HCT116 (cell line): Measurements from ENCODE around the gene MAPK7. TPM values are rescaled to one million over a fixed set of nuclear protein-coding genes. Genes with fewer than 3 reads are reported as not detected.

Experiments used
- ATAC-seq: fragments of 200-7000 bp; cut with Tn5 transposase; 2 replicates; pipeline ENCODE4 v1.9.1; 2020; ENCODE audit warnings: mild to moderate bottlenecking, moderate library complexity
- BruUV-seq: library from RNA; stranded (reverse); fragments of 400-500 nt; replicated peaks from 2 replicates; lab custom pipeline; 2021; lab: Mats Ljungman, UMichigan
- CTCF ChIA-PET: fragments of 300-600 bp; sonication (Branson Sonifier 250); formaldehyde crosslinking; loops from one replicate; lab custom pipeline; 2021; ENCODE audit warnings: antibody characterized with exemption; lab: Charles Lee
- POLR2A ChIA-PET: fragments of 300-600, 350-600 bp; sonication (Branson Sonifier 250); formaldehyde crosslinking; loops from one replicate; lab custom pipeline; 2021; ENCODE audit warnings: antibody characterized with exemption; lab: Charles Lee
- RAD21 ChIA-PET, 2 experiments: fragments of 300-600 bp; sonication (Branson Sonifier 250); formaldehyde crosslinking; loops; one replicate each; lab custom pipeline; 2023; ENCODE audit warnings: low total read pairs in 2 of 2; ENCODE audit not compliant: uncharacterized antibody in 2 of 2, unreplicated experiment in 2 of 2, low non-redundant PET in 1 of 2; lab: Charles Lee
- DNase-seq: peaks from one replicate; pipeline ENCODE4 v3.0.0-alpha.2; 2010; ENCODE audit warnings: low read depth, low spot score
- H2AFZ ChIP-seq: fragments of 200-600 bp; shearing (Covaris generic), sonication (generic); 2 replicates; pipeline ENCODE4 v1.6.1; 2017; ENCODE audit warnings: low read depth, mixed run types, mixed read lengths, antibody characterized with exemption, low read length; ENCODE audit not compliant: poor library complexity, severe bottlenecking
- H3K27ac ChIP-seq: 2 replicates; pipeline ENCODE4 v1.5.1; 2012; ENCODE audit warnings: low read depth, low read length
- H3K27me3 ChIP-seq: fragments of 200-600 bp; sonication (generic); 2 replicates; pipeline ENCODE4 v1.6.1; 2016; ENCODE audit warnings: mixed run types, low read length, mixed read lengths; ENCODE audit not compliant: insufficient read depth
- H3K36me3 ChIP-seq, 2 experiments: fragments of 200-500 bp in 1 of 2; fragments of 200-600 bp in 1 of 2; sonication (Bioruptor generic) in 1 of 2; sonication (generic) in 1 of 2; 2 replicates each; pipeline versions ENCODE4 v1.5.1 to v1.6.1; 2014 to 2016; ENCODE audit warnings: low read length in 2 of 2, inconsistent platforms in 1 of 2, mixed read lengths in 1 of 2, mixed run types in 1 of 2; ENCODE audit not compliant: insufficient read depth in 2 of 2, control insufficient read depth in 1 of 2
- H3K4me1 ChIP-seq, 2 experiments: fragments of 200-600 bp in 1 of 2; sonication (generic) in 1 of 2; 2 replicates each; pipeline versions ENCODE4 v1.5.1 to v1.6.1; 2012 to 2017; ENCODE audit warnings: low read length in 2 of 2, inconsistent platforms in 1 of 2, mild to moderate bottlenecking in 1 of 2, mixed read lengths in 1 of 2, mixed run types in 1 of 2, moderate library complexity in 1 of 2; ENCODE audit not compliant: insufficient read depth in 2 of 2, control insufficient read depth in 1 of 2
- H3K4me2 ChIP-seq: fragments of 200-600 bp; sonication (generic); 2 replicates; pipeline ENCODE4 v1.6.1; 2017; ENCODE audit warnings: mixed run types, low read length, mixed read lengths
- H3K4me3 ChIP-seq, 2 experiments: fragments of 200-600 bp in 1 of 2; sonication (generic) in 1 of 2; replicated peaks in 1 of 2; 2 replicates each; pipeline ENCODE4 v1.5.1; 2011 to 2016; ENCODE audit warnings: low read length in 2 of 2, control low read depth in 1 of 2, low read depth in 1 of 2, mild to moderate bottlenecking in 1 of 2, mixed read lengths in 1 of 2, mixed run types in 1 of 2
- H3K79me2 ChIP-seq: fragments of 200-600 bp; sonication (generic); 2 replicates; pipeline ENCODE4 v1.6.1; 2017; ENCODE audit warnings: mild to moderate bottlenecking, mixed run types, low read length, moderate library complexity, mixed read lengths; ENCODE audit not compliant: insufficient read depth
- H3K9ac ChIP-seq: fragments of 200-600 bp; sonication (generic); 2 replicates; pipeline ENCODE4 v1.6.1; 2016; ENCODE audit warnings: low read length, mixed read lengths
- H3K9me2 ChIP-seq: fragments of 200-600 bp; sonication (generic), shearing (Covaris generic); 2 replicates; pipeline ENCODE4 v1.6.1; 2017; ENCODE audit warnings: mixed run types, mild to moderate bottlenecking, moderate library complexity; ENCODE audit not compliant: insufficient read depth
- H3K9me3 ChIP-seq, 2 experiments: fragments of 200-500 bp in 1 of 2; fragments of 200-600 bp in 1 of 2; sonication (Bioruptor generic) in 1 of 2; sonication (generic) in 1 of 2; 2 replicates each; pipeline ENCODE4 v1.6.1; 2014 to 2017; ENCODE audit warnings: low read length in 2 of 2, mixed read lengths in 2 of 2, inconsistent platforms in 1 of 2, low read depth in 1 of 2, mild to moderate bottlenecking in 1 of 2, mixed run types in 1 of 2, moderate library complexity in 1 of 2; ENCODE audit not compliant: control insufficient read depth in 1 of 2, insufficient read depth in 1 of 2
- H4K20me1 ChIP-seq: fragments of 200-600 bp; sonication (generic), shearing (Covaris generic); 2 replicates; pipeline ENCODE4 v1.6.1; 2017; ENCODE audit warnings: mixed run types, mild to moderate bottlenecking, moderate library complexity; ENCODE audit not compliant: insufficient read depth
- ATF3 ChIP-seq: IDR thresholded peaks from 2 replicates; pipeline ENCODE4 v1.6.1; 2012
- CBX3 ChIP-seq: IDR thresholded peaks from 2 replicates; pipeline ENCODE4 v1.6.1; 2012; ENCODE audit warnings: low read depth
- CEBPB ChIP-seq: IDR thresholded peaks from 2 replicates; pipeline ENCODE4 v1.6.1; 2012; ENCODE audit warnings: low read depth
- ELF1 ChIP-seq: IDR thresholded peaks from 2 replicates; pipeline ENCODE4 v1.6.1; 2012; ENCODE audit warnings: low read depth, borderline replicate concordance
- EZH2phosphoT487 ChIP-seq: fragments of 200-600 bp; IDR thresholded peaks from 2 replicates; pipeline ENCODE4 v1.6.1; 2018; ENCODE audit warnings: antibody characterized with exemption, borderline replicate concordance
- FOSL1 ChIP-seq: IDR thresholded peaks from 2 replicates; pipeline ENCODE4 v1.6.1; 2012; ENCODE audit warnings: low read depth
- JUND ChIP-seq: IDR thresholded peaks from 2 replicates; pipeline ENCODE4 v1.6.1; 2012
- MAX ChIP-seq: IDR thresholded peaks from 2 replicates; pipeline ENCODE4 v1.6.1; 2012
- SP1 ChIP-seq: IDR thresholded peaks from 2 replicates; pipeline ENCODE4 v1.6.1; 2012; ENCODE audit warnings: low read depth
- TCF7L2 ChIP-seq: IDR thresholded peaks from 2 replicates; pipeline ENCODE4 v1.7.0; 2011; ENCODE audit warnings: borderline replicate concordance, inconsistent platforms; ENCODE audit not compliant: insufficient read depth, insufficient read length; ENCODE audit errors: extremely low read depth
- ZNF274 ChIP-seq: fragments of 200-500 bp; sonication (Bioruptor generic); IDR thresholded peaks from 2 replicates; pipeline ENCODE4 v1.6.1; 2014; ENCODE audit warnings: mild to moderate bottlenecking, low read depth, low read length, inconsistent platforms
- intact Hi-C: fragments of 100-400 bp; cut with micrococcal nuclease; formaldehyde crosslinking; loops from 2 replicates; pipeline ENCODE4 v1.10.0; 2022
- total RNA-seq: library from RNA; stranded (reverse); gene quantifications from one replicate; pipeline ENCODE4 v1.2.1, GENCODE V29; 2021; ENCODE audit not compliant: unreplicated experiment
- TF ChIP-seq, protein P1 (sequence below): IDR thresholded peaks from 2 replicates; pipeline ENCODE4 v1.6.1; 2011; ENCODE audit warnings: mild to moderate bottlenecking, low read length, moderate library complexity; ENCODE audit not compliant: insufficient replicate concordance; ENCODE audit errors: extremely low read depth

Gene MAPK7
- total RNA-seq, 1 experiment from 2014 or later = 15.3 TPM

DNA sequence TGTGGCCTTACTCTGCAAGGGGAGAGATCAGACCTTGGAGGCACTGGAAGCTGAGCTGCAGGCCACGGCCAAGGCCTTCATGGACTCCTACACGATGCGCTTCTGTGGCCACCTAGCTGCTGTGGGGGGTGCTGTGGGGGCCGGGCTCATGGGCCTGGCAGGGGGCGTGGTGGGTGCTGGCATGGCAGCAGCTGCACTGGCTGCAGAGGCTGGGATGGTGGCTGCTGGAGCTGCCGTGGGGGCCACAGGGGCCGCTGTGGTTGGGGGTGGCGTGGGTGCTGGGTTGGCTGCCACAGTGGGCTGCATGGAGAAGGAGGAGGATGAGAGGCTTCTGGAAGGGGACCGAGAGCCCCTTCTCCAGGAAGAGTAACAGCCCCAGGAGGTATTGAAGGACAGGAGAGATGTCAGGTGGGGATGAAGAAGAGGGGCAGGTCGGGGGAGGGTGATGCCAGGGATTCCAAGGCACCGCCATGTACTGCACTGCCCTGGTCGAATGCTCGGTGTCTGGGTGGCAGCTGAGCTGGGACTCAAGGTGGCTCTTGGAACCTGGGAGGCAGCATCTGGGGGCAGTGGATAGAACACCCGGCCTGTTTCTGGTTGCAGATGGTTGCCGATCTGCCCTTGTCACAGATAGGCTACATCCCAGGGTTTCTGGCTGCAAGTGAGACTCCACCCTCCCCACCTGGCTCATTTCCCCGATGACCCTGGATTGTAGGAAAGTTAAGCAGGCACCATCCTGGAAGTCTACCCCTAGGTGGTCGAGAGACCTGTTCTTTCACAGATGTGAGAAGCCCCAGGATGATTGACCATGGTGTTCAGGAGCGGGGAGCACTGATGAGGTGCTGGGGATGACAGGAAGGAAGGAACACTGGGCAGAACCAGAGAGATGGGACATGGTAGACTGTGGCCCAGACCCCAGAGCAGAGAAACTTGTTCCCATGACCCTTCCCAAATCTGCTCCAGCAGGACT lies 37.8 kb downstream of the MAPK7 start (continued):
- no peak for TF ChIP-seq TCF7L2

- no peak for DNase-seq
- intact Hi-C loops = no loop called here
- Histone ChIP-seq H3K27me3 (no peaks in the 10 kb centered on the region), H3K27ac (no peak overlapping the region), H2AFZ (no peak overlapping the region), H3K4me1 (peaks cover 0 to 10% of the 10 kb centered on the region in 2 experiments; a peak in 2 of 4 replicates), H3K9me3 (no peaks in the 10 kb centered on the region), H3K79me2 (no peaks in the 10 kb centered on the region), H3K9ac (no peak overlapping the region), H4K20me1 (no peaks in the 10 kb centered on the region), H3K9me2 (no peaks in the 10 kb centered on the region), H3K36me3 (no peaks in the 10 kb centered on the region), H3K4me2 (no peak overlapping the region), H3K4me3 (no peak overlapping the region)
- ChIA-PET POLR2A (no interaction called here), RAD21 (no interaction called here), CTCF (no interaction called here)
- no peak for TF ChIP-seq CEBPB
- TF ChIP-seq JUND = no peak
- TF ChIP-seq EZH2phosphoT487 = no peak
- TF ChIP-seq TCF7L2 = no peak
- TF ChIP-seq FOSL1 = no peak
- TF ChIP-seq ZNF274 = no peak
- TF ChIP-seq ATF3 = no peak
- no peak for TF ChIP-seq ELF1
- no peak for TF ChIP-seq CBX3
- TF ChIP-seq, protein P1, sequence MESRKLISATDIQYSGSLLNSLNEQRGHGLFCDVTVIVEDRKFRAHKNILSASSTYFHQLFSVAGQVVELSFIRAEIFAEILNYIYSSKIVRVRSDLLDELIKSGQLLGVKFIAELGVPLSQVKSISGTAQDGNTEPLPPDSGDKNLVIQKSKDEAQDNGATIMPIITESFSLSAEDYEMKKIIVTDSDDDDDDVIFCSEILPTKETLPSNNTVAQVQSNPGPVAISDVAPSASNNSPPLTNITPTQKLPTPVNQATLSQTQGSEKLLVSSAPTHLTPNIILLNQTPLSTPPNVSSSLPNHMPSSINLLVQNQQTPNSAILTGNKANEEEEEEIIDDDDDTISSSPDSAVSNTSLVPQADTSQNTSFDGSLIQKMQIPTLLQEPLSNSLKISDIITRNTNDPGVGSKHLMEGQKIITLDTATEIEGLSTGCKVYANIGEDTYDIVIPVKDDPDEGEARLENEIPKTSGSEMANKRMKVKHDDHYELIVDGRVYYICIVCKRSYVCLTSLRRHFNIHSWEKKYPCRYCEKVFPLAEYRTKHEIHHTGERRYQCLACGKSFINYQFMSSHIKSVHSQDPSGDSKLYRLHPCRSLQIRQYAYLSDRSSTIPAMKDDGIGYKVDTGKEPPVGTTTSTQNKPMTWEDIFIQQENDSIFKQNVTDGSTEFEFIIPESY = no peak
- TF ChIP-seq MAX = no peak
- TF ChIP-seq SP1 = no peak
- ATAC-seq = no peak
- no TSS peak for BruUV-seq
Measured at GRCh38 chr17:19417611-19418010, 39.3 kb downstream of the MAPK7 start.
